GM06990 (cell line): Measurements from ENCODE around the gene FAM20A.

ENCODE experiments used
- DNase-seq: peaks from one replicate; pipeline ENCODE4 v3.0.0-alpha.2; 2011; ENCODE audit not compliant: insufficient read length; ENCODE audit errors: extremely low read depth
- H3K27me3 ChIP-seq: replicated peaks from 2 replicates; pipeline ENCODE4 v1.6.0; 2011; ENCODE audit warnings: low read length; ENCODE audit not compliant: control insufficient read depth, insufficient read depth
- H3K36me3 ChIP-seq: 2 replicates; pipeline ENCODE4 v1.5.1; 2011; ENCODE audit warnings: low read length; ENCODE audit not compliant: control insufficient read depth, insufficient read depth
- H3K4me3 ChIP-seq: replicated peaks from 2 replicates; pipeline ENCODE4 v1.5.1; 2011; ENCODE audit warnings: low read depth, mild to moderate bottlenecking, control low read depth, low read length
- CTCF ChIP-seq: IDR thresholded peaks from 2 replicates; pipeline ENCODE4 v1.5.1; 2011; ENCODE audit warnings: low read length, control low read depth, mild to moderate bottlenecking, inconsistent platforms; ENCODE audit not compliant: insufficient read depth, poor library complexity, severe bottlenecking

The FAM20A gene

GRCh38 chr17:68489919-68490318 is 111.2 kb downstream of the FAM20A start:
- Histone ChIP-seq H3K27me3 (no peaks in the 10 kb centered on the region), H3K4me3 (no peak overlapping the region), H3K36me3 (no peaks in the 10 kb centered on the region)
- no peak for DNase-seq
- TF ChIP-seq CTCF, result no peak
